Fibroblast of skin of left quadriceps (primary cell): Measurements from ENCODE around the gene FAM3B.
"Not testable (repeated sequence)": the region's sequence is repeated elsewhere in the genome, so short reads cannot be mapped to it uniquely, and the experiment has no call there.

Experiments
- DNase-seq, 2 experiments: peaks; one replicate each; pipeline ENCODE4 v3.0.0-alpha.2; 2013; ENCODE audit warnings: low read depth in 2 of 2

FAM3B gene

GRCh38 chr21:41316200-41317062 lies at the start of gene FAM3B:
TSS of gene FAM3B (plus strand) at chr21:41316801. CDS start at chr21:41316880, 79 bp downstream.
- no peak for DNase-seq

GRCh38 chr21:41267346-41267745 lies 49.3 kb upstream of the FAM3B start:
- DNase-seq, result no peak

- DNase-seq, result no peak
Measured at GRCh38 chr21:41269535-41269934, 47.1 kb upstream of the FAM3B start.

- DNase-seq, result no peak
Measured at GRCh38 chr21:41277196-41277595, 39.4 kb upstream of the FAM3B start.

- no peak for DNase-seq
Measured at GRCh38 chr21:41277846-41278245, 38.8 kb upstream of the FAM3B start.

GRCh38 chr21:41280115-41280919 lies 36.3 kb upstream of the FAM3B start:
- peak; percentile 63 to 72 for DNase-seq

- no peak for DNase-seq
Measured at GRCh38 chr21:41282412-41282811, 34.2 kb upstream of the FAM3B start.

GRCh38 chr21:41283211-41283818 lies 33.3 kb upstream of the FAM3B start:
- DNase-seq, result peak; percentile 74 to 77

- DNase-seq, result no peak
Measured at GRCh38 chr21:41289431-41289830, 27.2 kb upstream of the FAM3B start.

- no peak for DNase-seq
Measured at GRCh38 chr21:41290106-41290799, 26.3 kb upstream of the FAM3B start.

- DNase-seq, result no peak
Measured at GRCh38 chr21:41294548-41295231, 21.9 kb upstream of the FAM3B start.

GRCh38 chr21:41295721-41296254 lies 20.8 kb upstream of the FAM3B start:
- DNase-seq, result no peak

- DNase-seq, result no peak
Measured at GRCh38 chr21:41302976-41303375, 13.6 kb upstream of the FAM3B start.

- DNase-seq, result no peak
Measured at GRCh38 chr21:41304068-41304720, 12.4 kb upstream of the FAM3B start.

GRCh38 chr21:41307219-41307618 lies 9.4 kb upstream of the FAM3B start:
- DNase-seq, result no peak

- not testable (repeated sequence) for DNase-seq
Measured at GRCh38 chr21:41313285-41314164, 3.1 kb upstream of the FAM3B start.

- DNase-seq, result no peak
Measured at GRCh38 chr21:41315726-41316125, 875 bp upstream of the FAM3B start.

- DNase-seq, result no peak
Measured at GRCh38 chr21:41317063-41317392, 427 bp downstream of the FAM3B start.

GRCh38 chr21:41317458-41317857 lies 857 bp downstream of the FAM3B start:
- DNase-seq, result no peak

GRCh38 chr21:41318218-41318617 lies 1.6 kb downstream of the FAM3B start:
- no peak for DNase-seq
